Right lung (tissue), 5 donors: ENCODE data around the gene SLC25A34. TPM values are rescaled to one million over a fixed set of nuclear protein-coding genes. Genes with fewer than 3 reads are reported as not detected.

Experiments
- DNase-seq, 2 donors: peaks; one replicate each; pipeline ENCODE4 v3.0.0-alpha.2; 2013
- polyA plus RNA-seq, 5 donors: library from polyadenylated mRNA; unstranded; fragments of 120-200 nt; gene quantifications; one replicate each; pipeline versions ENCODE4 v1.2.1 to v1.2.3, GENCODE V29; 2013; ENCODE audit warnings: inconsistent platforms in 1 of 5, low replicate concordance in 1 of 5; ENCODE audit not compliant: insufficient read length in 5 of 5, insufficient read depth in 1 of 5

The SLC25A34 gene
- polyA plus RNA-seq, 5 donors: 2.8 to 5.6 (median 4.2) TPM

- DNase-seq: no peak
Measured at GRCh38 chr1:15750924-15751323, 14.9 kb downstream of the SLC25A34 start.

DNA sequence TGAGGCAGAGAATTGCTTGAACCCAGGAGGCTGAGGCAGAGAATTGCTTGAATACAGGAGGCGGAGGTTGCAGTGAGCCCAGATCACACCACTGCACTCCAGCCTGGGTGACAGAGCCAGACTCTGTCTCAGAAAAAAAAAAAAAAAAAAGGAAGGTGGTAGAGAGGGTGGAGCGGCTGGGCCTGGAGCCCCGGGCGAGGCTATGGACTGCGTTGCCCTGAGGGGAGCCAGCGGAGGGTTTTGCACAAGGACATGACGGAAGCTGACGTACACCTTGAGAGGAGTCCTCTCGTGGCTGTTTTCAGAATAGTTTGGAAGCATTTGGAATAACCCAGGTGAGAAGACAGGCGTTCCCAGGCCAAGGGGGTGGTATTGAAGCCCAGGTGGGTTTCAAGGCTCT is 15.7 kb downstream of the SLC25A34 start:
- DNase-seq: no peak

DNA sequence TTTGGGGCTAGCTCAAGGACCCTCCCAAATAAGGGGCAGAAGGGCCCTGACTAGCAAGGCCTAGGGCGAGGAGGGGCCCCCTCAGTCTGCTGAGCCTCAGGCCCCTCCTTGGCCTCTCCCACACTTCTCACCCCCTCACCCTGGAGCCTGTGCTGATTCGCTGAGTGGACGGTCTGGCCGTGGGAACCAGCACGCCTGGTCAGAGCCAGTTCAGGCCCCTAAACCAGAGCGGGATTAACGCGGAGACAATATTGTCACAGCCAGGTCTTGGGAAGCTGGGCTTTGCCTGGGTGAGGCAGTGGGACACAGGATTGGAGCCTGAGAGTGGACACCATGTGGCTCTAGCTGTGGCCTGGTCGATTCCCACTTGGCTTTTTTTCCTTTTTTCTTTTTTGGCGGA is 17.7 kb downstream of the SLC25A34 start:
- no peak for DNase-seq

GRCh38 chr1:15755021-15755645 is 19.1 kb downstream of the SLC25A34 start:
- DNase-seq: no peak

GRCh38 chr1:15755646-15756040 is 19.6 kb downstream of the SLC25A34 start:
- no peak for DNase-seq

GRCh38 chr1:15756143-15757015 is 20.3 kb downstream of the SLC25A34 start:
- no peak for DNase-seq

DNA sequence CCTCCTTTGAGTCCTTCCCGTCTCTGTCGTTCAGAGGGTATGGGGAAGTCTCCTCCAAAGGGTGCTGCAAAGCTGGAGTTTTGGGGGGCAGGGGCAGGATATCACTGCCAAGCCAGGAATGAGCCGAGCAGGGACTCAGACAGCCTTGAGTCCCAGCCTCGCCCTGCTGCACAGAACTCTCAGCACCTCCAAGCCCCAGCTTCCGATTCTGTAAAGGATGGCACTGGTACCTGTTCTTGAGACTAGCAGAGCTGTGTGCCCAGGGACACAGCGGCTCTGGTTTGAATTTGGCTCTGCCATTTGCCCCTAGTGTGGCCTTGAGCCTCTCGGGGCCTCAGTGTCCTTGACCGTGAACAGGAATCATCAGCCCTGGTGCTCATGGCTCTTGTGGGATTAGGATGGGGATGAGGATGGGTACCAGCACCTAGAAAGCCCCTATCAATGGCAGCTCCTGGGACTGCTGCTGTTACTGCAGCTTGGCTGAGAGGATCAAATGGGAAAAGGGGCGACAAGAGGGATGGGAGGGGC is 21.0 kb downstream of the SLC25A34 start:
- DNase-seq: no peak

- no peak for DNase-seq
Measured at GRCh38 chr1:15757575-15758342, 21.7 kb downstream of the SLC25A34 start.

DNA sequence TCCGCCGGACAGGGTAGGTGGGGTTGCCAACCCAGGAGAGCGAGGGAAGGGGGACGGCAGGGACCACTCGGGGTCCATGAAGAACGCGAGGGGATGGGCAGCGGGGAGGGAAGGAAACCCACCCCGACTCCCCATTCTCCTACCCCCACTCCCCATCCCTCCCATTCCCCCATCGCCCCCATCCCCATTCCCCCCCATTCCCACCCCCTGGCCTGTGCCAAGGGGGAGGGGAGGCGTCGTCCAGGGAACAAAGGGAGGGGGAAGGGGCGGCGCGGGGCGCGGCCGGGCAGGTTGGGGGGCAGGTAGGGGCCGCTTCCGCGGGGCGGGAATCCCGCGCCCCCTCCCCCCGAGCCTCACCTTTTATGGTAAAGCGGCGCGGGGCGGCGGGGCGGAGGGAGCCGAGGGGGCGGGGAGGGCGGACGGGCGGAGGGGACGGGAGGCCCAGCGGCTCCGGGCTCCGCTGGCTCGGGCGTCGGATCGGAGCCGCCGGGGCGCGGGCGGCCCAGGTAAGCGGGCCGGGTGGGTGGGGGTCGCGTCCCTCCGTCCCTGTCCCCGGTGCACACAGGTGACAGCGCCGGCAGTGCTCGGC is 22.4 kb downstream of the SLC25A34 start, which contains the start of gene FBLIM1:
Gene FBLIM1 (plus strand): TSS at position 453 of the 589 bp plus-strand sequence. CDS start 6,189 bp downstream, outside the sequence.
- no peak for DNase-seq

DNA sequence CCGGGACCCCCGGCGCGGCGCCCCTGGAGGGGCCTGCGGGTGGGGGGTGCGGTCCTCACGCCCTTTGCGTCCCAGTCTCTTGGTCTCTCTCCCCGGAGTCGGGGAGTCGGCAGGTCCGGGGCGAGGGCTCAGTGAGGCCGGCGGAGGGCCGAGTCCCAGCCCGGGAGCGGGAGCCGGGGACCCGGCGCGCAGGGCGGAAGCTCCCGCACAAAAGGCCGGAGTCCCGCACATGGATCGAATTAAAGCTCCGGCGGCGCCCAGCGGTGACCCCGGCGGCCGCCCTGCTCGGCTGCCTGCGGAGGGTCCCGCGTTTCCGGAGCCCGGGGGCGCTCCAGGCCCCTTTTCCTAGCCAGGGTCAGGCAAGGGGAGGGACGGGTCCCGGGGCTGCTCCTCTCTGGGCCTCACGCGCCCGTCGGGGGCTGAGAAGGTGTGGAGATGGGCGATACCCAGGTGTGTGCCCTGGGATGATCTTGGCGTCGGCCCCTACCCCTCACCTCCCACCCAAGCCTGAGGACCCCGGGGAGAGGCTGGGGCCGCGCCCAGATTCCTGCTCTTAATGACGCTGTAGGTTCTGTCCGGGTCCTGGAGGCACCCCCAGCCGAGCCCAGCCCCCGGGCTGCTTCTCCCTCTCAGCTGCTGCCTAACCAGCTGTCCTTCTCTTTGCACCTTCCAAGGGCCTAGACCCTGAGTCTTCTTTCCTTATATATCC is 23.0 kb downstream of the SLC25A34 start:
- no peak for DNase-seq

DNA sequence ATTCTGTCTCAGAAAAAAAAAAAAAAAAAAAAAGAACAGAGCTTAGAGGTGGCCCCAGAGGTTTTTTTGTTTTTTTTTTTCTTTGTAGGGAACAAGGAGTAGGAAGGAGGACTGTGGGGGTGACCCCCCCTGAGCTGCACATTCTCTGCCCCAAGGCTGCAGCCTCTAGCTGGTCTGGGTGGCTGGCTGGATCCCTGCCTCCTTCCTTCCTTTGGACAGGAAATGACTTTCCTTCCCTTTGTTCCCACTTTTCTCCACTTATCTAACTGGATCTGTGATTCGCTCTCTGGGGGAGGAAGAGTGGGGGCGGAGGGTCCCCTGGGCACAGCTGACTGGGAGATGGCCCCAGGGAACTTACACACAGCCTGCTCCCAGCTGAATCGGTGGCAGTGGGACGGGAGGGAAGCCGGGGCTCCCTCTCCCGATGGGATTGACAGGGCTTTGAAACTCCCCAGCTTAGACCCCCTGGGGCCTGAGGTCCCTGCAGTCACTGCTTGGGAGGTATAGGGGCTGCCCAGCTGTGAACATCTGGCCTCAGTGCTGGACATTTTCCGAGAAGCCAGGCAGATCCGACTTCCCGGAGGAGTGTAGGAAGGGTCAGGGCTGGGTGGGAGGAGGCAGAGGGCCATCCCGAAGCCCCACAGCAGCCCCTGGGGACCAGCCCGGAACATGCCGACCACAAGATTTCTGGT is 24.6 kb downstream of the SLC25A34 start:
- DNase-seq: peak; percentile 93 to 94

- DNase-seq: peak in 1 of 2 donors; percentile 38
Measured at GRCh38 chr1:15761366-15762128, 25.5 kb downstream of the SLC25A34 start.

DNA sequence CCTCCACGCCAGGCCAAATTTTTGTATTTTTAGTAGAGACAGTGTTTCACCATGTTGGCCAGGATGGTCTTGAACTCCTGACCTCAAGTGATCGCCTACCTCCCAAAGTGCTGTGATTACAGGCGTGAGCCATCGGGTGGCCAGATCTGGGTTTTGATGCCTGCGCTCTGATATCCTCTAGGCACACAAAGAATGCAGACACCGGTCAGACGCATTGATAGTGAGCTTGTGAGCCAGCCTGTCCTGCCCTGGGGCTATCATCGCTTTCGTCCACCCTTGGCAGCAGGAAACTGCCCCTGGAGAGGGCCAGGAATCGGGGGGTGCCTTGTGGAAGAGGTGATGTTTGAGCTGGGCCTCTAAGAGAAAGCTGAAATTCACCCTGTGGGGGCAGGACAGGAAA is 26.5 kb downstream of the SLC25A34 start:
- DNase-seq: no peak

DNA sequence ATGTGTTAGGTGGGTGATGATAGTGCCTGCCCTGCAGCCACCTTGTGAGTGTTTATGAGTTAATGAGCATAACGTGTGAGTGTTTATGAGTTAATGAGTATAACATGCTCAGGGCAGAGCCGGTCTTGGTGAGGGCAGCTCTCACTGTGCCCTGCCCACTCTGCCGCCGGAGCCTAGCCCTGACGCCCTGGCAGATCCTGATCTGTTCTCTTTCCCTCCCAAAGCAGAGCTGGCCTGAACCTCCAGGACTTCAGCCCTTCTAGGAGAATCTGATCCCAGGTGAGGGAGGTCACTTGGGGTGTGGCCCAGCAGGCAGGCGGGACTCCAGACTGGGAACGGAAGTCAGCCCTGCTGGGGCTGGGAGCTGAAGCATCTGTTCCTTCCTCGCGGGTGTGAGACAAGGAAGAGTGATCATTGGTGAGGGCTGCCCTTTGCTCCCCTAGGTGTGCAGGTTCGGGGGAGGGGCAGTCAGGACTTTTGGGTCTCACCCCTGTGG is 28.3 kb downstream of the SLC25A34 start:
- no peak for DNase-seq

DNA sequence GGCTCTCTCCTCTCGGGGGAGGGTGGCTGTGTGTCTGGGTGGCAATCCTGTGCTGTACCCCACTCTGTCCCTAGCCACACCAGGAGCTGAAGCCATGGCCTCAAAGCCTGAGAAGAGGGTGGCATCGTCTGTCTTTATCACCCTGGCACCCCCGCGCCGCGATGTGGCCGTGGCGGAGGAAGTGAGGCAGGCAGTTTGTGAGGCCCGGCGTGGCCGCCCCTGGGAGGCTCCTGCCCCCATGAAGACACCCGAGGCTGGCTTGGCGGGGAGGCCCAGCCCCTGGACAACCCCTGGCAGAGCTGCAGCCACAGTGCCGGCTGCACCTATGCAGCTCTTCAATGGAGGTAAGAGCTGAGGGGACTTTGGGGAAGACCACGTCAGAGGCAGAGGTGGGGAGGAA is 28.8 kb downstream of the SLC25A34 start:
- no peak for DNase-seq

DNA sequence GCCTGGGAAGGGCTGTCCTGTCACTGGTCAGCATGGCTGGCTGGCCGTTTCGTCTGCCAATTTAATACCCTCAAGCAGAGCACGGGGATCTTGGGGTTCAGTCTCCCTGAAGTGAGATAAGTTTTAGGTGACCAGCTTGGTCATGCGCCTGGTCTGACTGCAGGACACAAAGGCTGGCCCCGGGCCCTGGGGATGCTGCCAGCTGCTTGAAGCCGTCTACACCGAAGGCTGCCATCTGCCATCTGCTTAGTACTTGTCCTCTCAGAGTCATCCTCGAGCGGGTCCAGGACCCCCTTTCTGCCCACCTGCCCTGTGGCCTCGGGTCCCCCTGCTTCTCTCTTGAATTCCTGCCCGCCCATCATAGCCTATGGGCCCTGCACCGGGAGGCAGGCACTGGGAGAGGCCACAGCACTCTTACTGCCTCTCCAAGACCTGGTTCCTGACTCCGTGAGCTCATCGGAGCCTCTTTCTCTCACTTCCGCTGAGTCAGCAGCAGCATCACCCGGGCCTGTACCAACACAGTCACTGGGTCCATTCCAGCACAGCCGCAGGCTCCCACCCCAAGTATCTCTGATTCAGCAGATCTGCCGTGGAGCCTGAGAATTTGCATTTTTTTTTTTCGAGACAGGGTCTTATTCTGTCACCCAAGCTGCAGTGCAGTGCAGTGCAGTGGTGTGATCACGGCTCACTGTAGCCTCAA is 29.6 kb downstream of the SLC25A34 start:
- DNase-seq: no peak

GRCh38 chr1:15767941-15768340 is 31.9 kb downstream of the SLC25A34 start:
- DNase-seq: no peak

DNA sequence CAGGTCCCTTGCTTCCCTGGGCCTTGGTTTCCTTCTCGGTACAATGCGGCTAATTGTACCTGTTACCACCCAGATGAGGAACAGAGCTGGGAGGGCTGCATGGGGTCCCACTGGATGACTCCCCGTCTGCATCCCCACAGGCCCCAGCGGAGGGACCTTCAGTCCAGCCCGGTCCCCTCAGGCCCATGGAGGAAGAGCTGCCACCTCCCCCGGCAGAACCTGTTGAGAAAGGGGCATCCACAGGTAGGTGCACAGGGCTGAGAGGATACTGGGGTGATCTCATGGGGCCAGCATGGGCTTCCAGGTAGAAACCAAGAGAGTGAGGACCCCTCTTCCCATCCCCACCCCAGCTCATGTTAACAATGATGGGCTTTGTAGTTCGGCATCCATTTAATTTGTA is 32.3 kb downstream of the SLC25A34 start:
- no peak for DNase-seq
